NCI-H1436 treated with DMSO at 0.1 percent for 48 hours (cell line): ENCODE measurements around the gene GLCE.
A peak's percentile ranks its signal among the peaks of the same experiment; 100 is the strongest.

ENCODE experiments used
- DNase-seq: peaks from one replicate; lab custom pipeline; 2025; lab: John Stamatoyannopoulos, UW

The GLCE gene

DNA sequence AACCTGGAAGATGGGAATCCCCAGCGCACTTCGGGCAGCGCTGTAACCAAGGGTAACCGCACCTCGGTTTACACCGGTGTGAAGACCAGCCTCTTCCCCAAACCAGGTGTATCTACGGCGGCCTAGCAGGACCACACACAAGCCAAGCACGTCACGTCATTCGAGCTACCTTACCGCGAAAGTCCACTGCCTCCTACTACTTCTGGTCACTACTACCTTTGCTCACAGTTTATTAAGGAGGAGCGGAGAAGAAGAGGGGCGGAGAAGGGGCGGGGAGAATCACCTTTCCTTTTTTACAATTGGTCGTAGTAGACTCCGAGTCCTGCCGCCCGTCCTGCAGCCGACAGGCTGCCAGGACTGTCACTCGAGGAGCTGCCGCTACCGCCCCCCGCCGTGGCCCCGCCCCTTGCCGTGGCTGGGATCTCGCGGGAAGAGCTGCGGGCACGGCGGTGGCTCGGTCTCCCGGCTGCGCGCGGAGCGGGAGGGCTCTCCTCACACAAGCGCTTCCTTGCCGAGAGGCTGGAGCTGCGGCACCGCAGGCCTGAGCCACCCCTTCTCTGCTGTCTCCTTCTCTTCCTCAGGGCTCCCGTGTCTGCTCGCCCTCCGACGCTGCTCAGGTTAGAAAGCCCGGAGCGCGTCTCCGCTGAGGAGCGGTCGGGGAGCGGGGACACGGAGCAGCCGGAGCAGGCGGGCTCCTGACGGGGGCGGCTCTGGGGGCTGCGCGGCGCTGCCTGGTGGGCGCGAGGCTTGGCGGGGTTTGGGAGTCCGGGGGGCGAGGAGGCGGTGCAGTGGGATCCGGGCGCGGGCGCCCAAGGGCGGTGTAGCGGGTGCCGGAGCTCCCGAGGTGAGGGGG is at the start of gene GLCE:
Gene GLCE (plus strand): TSS at position 495 of the 853 bp plus-strand sequence. CDS start 95,172 bp downstream, outside the sequence.
- peak; percentile 85 for DNase-seq

DNA sequence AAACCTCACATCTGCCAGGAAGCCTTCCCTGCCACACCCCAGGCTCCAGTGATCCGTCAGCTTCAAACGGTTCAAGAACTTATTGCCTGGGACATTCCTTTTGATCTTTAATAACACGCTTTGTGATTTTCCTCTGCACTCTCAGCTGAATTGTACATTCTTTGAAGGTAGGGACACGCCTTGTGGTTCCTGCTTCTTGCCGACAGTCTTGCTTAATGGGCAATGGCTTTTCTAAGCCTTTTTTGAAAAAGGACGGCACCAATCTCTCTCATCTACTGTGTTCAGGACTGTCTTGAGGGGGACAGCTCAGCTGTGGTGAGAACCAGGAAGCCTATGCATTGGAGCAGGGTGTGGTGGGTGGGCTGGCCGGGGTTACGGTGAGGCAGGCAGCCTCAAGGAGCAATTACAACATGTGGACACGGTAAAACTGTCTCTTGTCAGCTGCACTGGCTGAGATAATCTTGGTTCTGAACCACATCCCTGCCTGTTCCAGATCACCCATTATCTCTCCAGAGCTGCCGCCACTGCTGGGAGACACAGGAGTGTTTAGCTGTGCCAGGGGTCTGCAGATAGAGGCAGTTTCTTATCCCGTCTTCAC is 46.0 kb upstream of the GLCE start:
- no peak for DNase-seq

GRCh38 chr15:69115031-69115430 is 45.4 kb upstream of the GLCE start:
- no peak for DNase-seq

DNA sequence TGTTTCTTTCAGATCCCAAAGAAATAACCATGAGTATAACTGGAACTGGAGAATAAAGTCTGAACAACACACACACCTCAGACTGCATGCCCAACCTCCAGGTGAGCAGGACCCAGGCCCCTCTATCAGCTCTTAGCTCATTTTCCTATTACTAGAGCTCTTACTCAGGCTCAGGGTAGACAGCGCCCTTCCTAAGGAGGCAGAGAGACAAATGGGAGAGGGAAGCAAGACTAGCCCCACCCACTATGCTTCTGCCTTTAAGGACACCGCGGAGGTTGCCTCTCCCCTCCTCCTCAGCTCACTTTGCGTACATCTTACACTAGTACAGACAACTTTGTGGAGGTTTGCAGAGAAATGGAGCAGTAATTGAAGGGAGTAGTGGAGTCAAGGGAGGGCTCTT is 44.0 kb upstream of the GLCE start:
- DNase-seq = no peak

- no peak for DNase-seq
Measured at GRCh38 chr15:69117431-69117871, 43.0 kb upstream of the GLCE start.

- no peak for DNase-seq
Measured at GRCh38 chr15:69118089-69118488, 42.3 kb upstream of the GLCE start.

DNA sequence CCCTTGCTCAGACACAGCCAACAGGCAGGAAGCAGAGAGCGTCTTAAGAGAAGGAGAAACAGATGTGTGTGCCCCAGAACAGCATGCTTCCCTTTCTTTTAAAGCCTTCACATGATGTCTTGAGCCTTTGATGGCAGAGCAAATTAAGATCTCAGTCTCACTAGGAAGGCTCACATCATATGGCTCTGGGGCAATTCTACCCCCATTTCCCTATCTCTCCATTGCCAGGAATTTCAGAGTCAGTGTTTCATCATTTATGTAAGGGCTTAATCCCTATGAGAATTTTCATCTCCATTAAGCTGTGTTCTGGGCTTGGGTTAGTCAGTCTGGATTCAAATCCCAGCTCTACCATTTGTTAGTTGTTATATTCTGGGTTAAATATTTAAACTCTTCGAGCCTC is 41.4 kb upstream of the GLCE start:
- DNase-seq = no peak

DNA sequence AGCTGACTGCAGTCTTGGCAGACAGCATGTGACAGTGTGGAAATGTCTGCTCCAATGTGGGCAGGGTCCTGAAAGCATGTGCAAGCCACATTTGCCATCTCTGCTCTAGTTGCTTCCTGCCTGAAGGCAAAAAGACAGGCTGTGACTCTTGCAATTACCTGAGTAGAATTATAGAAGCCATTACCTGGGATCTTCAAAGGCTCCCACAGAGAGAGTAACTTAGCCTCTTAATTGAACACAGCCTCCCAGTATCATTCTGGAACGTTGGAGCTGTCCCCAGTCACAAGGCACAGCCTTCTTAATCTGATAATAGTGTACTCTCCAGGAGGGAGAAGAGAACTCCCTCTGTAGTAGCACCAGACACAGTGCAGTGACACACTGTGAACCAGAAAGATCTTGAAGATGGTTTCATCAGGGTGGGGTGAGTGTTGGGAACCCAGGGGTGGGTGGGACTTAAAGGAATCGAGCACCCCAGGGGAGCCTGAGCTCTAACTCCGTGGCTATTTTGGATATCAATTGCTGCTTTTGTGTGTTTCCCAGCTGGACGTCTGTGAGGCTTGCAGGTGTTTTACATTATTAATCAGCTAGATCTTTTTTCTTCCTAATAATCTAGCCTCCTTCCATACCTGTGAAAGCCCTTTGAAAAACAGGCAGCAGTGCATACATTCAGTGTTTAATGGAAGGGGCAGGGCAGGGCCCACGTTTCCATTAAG is 40.6 kb upstream of the GLCE start:
- no peak for DNase-seq

DNA sequence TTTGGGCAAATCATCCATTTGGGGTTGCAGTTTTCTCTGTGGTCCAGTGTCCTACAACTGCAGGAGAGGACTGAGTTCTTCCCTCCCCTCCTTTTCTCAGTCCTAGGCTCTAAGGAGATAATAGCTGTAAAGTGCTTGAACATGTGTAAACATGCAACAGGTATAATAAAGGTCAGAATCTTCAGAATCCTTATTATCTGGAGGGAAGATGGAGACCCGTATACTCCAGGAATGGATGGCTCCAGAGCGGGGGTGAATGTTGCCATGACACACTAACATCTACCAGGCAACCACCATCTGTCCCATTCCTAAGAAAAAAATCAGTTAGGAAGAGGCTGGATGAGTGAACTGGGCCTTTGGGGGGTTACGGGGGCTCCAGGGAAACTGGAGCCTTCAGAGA is 39.7 kb upstream of the GLCE start:
- no peak for DNase-seq

DNA sequence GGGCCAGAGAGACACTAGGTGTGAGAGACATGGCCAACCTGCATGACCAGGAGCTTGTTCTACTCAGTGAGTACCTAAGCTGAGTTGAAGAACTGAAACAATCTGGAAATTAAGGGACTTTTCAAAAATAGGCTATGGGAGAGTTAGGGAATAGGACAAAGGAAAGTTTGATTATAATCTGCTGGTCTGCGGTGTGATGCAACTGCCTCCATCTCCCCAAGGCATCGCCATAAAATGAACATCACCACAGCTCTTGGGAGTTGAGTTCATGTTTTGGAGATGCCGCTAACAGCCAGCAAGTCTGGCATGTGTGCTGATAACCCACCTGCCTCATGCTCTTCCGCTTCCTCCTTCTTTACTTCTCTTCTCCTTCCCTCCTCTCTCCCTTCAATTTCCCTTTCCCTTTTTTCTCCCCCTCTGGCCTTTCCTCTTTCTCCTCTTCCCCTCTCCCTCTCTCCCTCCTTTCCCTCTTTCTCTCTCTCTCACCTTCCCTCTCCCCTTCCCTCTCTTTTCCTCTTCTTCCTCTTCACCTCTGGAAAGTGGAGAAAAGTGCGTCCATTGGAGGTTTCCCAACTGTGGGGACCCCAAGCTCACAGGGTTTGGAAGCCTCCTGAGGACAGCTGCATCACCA is 39.1 kb upstream of the GLCE start:
- no peak for DNase-seq

DNA sequence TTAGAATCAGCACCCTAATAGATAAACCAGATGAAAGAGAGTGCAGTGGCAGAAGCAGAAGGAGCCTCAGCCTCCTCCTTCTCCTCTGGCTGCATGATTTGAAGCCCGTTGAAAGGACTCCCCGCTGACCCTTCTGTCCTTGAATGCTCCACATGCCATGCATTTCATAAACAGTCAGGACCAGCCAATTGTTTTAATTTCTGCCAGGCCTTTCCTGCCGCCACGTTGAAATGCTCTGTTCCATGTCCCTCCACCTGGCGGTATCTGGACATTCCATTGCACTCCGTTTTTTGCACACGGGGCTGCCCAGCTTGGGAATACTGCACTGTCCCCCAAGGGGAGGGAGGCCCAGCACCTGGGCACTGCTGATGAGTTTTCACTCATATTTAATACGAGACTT is 35.2 kb upstream of the GLCE start:
- DNase-seq = no peak

DNA sequence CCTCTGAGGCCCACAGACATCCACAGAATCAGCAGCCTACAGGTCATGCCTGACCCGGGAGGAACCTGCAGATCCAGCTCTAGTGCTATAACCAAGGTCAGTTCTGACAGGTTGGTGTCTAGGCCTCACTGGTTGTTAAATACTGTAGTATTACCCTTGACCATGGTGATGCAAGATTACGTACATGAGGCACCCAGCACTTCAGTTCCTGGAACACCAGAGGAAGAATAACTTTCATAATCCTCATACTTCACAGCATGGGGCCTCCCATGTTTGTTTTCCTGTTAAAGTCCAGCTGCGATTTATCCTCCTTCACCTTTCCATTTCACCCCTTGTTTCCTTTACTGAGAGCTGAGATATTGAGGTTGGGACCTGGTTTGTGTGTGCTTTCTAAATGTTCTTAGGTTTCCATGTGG is 34.4 kb upstream of the GLCE start:
- no peak for DNase-seq

DNA sequence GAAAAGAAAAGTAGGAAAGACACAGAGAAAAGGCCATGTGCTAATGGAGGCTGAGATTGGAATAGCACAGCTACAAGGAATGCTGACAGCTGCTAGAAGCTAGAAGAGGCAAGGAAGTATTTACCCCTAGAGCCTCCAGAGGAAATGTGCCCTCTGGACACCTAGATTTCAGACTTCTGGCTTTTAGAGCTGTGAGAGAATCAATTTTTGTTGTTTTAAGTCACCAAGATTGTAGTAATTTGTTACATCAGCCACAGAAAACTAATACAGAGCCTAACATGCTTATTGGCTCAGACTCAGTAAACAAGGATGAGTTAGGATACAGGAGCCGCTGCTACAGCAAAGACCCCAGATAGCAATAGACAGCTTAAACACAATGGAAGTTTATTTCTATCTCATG is 33.1 kb upstream of the GLCE start:
- DNase-seq = no peak

GRCh38 chr15:69128667-69129311 is 31.6 kb upstream of the GLCE start:
- DNase-seq = no peak

DNA sequence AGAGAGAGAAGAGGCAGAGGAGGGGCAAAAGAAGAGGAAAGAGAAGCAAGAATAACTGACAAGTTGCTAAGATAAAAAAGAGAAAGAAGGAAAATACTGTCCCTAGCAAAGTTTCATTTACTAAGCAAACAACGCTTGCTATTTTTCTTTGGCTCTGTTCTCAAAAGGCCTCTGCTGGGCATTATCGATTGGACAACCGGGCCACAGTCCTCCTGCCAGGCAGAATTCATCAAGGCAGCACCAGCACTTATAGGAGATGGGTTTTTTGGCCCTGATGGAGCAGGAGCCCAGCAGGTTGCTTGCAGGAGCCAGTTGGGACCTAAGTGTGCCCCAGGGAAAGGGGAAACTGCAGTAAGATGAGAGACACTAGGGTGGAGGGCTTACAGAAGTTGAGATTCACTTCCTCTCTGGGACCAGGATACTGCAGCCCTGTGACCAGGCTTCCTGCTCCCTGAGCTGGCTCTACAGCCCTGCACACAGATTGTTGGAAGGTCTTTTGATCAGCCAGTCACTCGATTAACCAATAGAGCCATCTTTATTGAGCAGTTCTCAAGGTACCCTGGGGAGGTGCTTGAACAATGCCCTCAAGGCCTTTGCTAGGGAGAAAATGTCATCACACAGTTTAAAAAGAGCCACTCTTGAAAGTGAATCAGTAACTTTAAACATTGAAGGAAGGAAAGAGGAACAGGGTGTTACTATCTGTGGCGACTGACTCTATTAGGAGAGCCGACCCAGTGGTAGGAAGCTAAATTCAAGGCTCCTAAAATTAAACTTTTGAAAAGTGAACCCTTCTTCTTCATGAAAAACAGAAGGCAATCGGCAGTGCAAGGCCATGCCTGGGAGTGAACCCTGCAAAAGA is 28.8 kb upstream of the GLCE start:
- no peak for DNase-seq

- no peak for DNase-seq
Measured at GRCh38 chr15:69132430-69132829, 28.0 kb upstream of the GLCE start.

- no peak for DNase-seq
Measured at GRCh38 chr15:69132977-69133861, 27.2 kb upstream of the GLCE start.

DNA sequence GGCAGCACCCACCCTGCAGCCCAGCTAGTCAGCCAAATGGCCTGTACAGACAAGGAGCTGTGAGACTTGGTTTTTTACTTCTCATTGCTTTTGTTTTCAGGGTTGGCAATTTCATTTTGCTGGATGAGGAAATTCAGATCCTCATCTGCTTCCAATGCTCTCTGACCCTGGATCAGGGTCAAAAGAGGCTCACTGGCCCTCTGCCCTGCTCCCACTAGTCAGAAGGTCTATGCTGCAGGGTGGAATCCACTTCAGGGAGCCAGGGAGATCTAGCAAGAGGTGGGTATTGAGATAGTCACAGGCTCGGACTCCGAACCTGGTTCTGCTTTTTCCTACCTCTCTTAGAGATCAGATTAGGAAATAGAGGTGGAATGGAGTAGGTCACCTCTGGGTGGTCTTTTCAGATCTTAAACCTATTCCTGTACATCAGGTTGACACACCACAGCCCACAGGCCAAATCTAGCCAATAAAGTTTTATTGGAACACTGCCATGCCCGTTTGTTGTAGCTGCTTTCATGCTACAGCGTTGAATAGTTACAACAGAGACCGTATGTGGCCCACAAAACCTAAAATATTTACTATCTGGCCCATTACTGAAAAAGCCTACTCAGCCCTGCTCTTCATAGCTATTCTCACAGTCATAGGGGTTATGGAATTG is 26.4 kb upstream of the GLCE start:
- DNase-seq = no peak

- DNase-seq = no peak
Measured at GRCh38 chr15:69134791-69135190, 25.6 kb upstream of the GLCE start.
